RWPE2 (cell line): ENCODE measurements around the gene NGEF.
A peak's percentile ranks its signal among the peaks of the same experiment; 100 is the strongest.

Source experiments
- ATAC-seq: fragments of 200-7000 bp; cut with Tn5 transposase; 3 replicates; pipeline ENCODE4 v1.9.1; 2021; ENCODE audit warnings: low read depth
- DNase-seq: peaks from one replicate; pipeline ENCODE4 v3.0.0-alpha.2; 2020; ENCODE audit warnings: low spot score
- H3K27ac ChIP-seq: fragments of 450-650 bp; 2 replicates; pipeline ENCODE4 v1.5.1; 2017; ENCODE audit warnings: mild to moderate bottlenecking; ENCODE audit not compliant: poor library complexity, severe bottlenecking
- H3K27me3 ChIP-seq: fragments of 250-450 bp; sonication (Bioruptor Pico); 2 replicates; pipeline ENCODE4 v1.5.1; 2021; ENCODE audit warnings: mild to moderate bottlenecking, moderate library complexity; ENCODE audit not compliant: insufficient read depth, poor library complexity, severe bottlenecking
- H3K36me3 ChIP-seq: fragments of 250-450 bp; sonication (Bioruptor Pico); 2 replicates; pipeline ENCODE4 v1.5.1; 2020; ENCODE audit warnings: low read depth, mild to moderate bottlenecking, moderate library complexity
- H3K4me1 ChIP-seq: fragments of 250-450 bp; sonication (Bioruptor Pico); 2 replicates; pipeline ENCODE4 v1.5.1; 2021; ENCODE audit warnings: mild to moderate bottlenecking, moderate library complexity; ENCODE audit not compliant: insufficient read depth, poor library complexity, severe bottlenecking
- H3K4me3 ChIP-seq: fragments of 250-450 bp; sonication (Bioruptor Pico); 2 replicates; pipeline ENCODE4 v1.5.1; 2021; ENCODE audit warnings: mild to moderate bottlenecking, moderate library complexity; ENCODE audit not compliant: severe bottlenecking
- H3K9me3 ChIP-seq: fragments of 250-450 bp; sonication (Bioruptor Pico); 2 replicates; pipeline ENCODE4 v1.5.1; 2021; ENCODE audit warnings: mild to moderate bottlenecking, moderate library complexity; ENCODE audit not compliant: severe bottlenecking
- CTCF ChIP-seq: fragments of 450-650 bp; IDR thresholded peaks from one replicate; pipeline ENCODE4 v1.5.1; 2017; ENCODE audit warnings: mild to moderate bottlenecking, moderate library complexity; ENCODE audit not compliant: poor library complexity, severe bottlenecking

The NGEF gene

GRCh38 chr2:233029321-233029720, 16.3 kb upstream of the NGEF start:
- no peak for TF ChIP-seq CTCF
- no peaks in the 10 kb centered on the region for H3K9me3 ChIP-seq
- H3K36me3 ChIP-seq = no peaks in the 10 kb centered on the region
- DNase-seq (no peak), ATAC-seq (peak; percentile 84)
- no peaks in the 10 kb centered on the region for H3K27me3 ChIP-seq
- H3K4me1 ChIP-seq = peaks cover 35% of the 10 kb centered on the region
- no peak overlapping the region for H3K4me3 ChIP-seq
- H3K27ac ChIP-seq = peak overlapping the region; percentile 85

- no peaks in the 10 kb centered on the region for H3K36me3 ChIP-seq
- H3K4me3 ChIP-seq = no peak overlapping the region
- ATAC-seq (peak; percentile 52), DNase-seq (no peak)
- H3K27ac ChIP-seq = peak overlapping the region; percentile 39
- no peaks in the 10 kb centered on the region for H3K27me3 ChIP-seq
- no peaks in the 10 kb centered on the region for H3K9me3 ChIP-seq
- peaks cover 30% of the 10 kb centered on the region for H3K4me1 ChIP-seq
- no peak for TF ChIP-seq CTCF
Measured at GRCh38 chr2:233026198-233026813, 13.2 kb upstream of the NGEF start.

GRCh38 chr2:233025706-233026105, 12.7 kb upstream of the NGEF start:
- ATAC-seq = no peak
- Histone ChIP-seq H3K9me3 (no peaks in the 10 kb centered on the region), H3K27ac (peak overlapping the region; percentile 39), H3K4me1 (peaks cover 30% of the 10 kb centered on the region), H3K4me3 (no peak overlapping the region), H3K36me3 (no peaks in the 10 kb centered on the region), H3K27me3 (no peaks in the 10 kb centered on the region)
- TF ChIP-seq CTCF = no peak
- no peak for DNase-seq

GRCh38 chr2:233023761-233024410, 10.8 kb upstream of the NGEF start:
- H3K27me3 ChIP-seq = no peaks in the 10 kb centered on the region
- peaks cover 15% of the 10 kb centered on the region for H3K4me1 ChIP-seq
- ATAC-seq = no peak
- no peaks in the 10 kb centered on the region for H3K36me3 ChIP-seq
- H3K27ac ChIP-seq = no peak overlapping the region
- no peak for DNase-seq
- H3K4me3 ChIP-seq = no peak overlapping the region
- TF ChIP-seq CTCF = no peak
- H3K9me3 ChIP-seq = no peaks in the 10 kb centered on the region
